GM12878 (cell line): ENCODE results near the gene CELF2. TPM values are rescaled to one million over a fixed set of nuclear protein-coding genes. Genes with fewer than 3 reads are reported as not detected.

Source experiments
- ATAC-seq: fragments of 200-7000 bp; cut with Tn5 transposase; 3 replicates; pipeline ENCODE4 v1.9.1; 2020; ENCODE audit warnings: mild to moderate bottlenecking, moderate library complexity
- BruUV-seq: library from RNA; stranded (reverse); fragments of 400-500 nt; replicated peaks from 2 replicates; lab custom pipeline; 2021; lab: Mats Ljungman, UMichigan
- CTCF ChIA-PET: fragments of 300-600 bp; sonication (Branson Sonifier 250); formaldehyde crosslinking; extraction: SDS; loops from one replicate; lab custom pipeline; 2021; ENCODE audit warnings: inconsistent platforms; lab: Yijun Ruan, JAX
- POLR2A ChIA-PET: fragments of 350-600 bp; formaldehyde crosslinking; extraction: SDS; loops from one replicate; lab custom pipeline; 2021; ENCODE audit warnings: inconsistent platforms; lab: Charles Lee
- RAD21 ChIA-PET: fragments of 300-600 bp; sonication (Branson Sonifier 250); formaldehyde crosslinking; loops from one replicate; lab custom pipeline; 2023; ENCODE audit warnings: antibody characterized with exemption; ENCODE audit not compliant: unreplicated experiment; lab: Charles Lee
- SMC1A ChIA-PET: fragments of 300-600 bp; sonication (Branson Sonifier 250); formaldehyde crosslinking; loops from one replicate; lab custom pipeline; 2023; ENCODE audit not compliant: unreplicated experiment, uncharacterized antibody; lab: Charles Lee
- DNase-seq: peaks from one replicate; pipeline ENCODE4 v3.0.0-alpha.2; 2011; ENCODE audit warnings: low read depth, low spot score
- FAIRE-seq: peaks from 3 replicates; lab custom pipeline; 2011; peaks lifted over from hg19 to GRCh38; lab: Jason Lieb, UNC
- H2AFZ ChIP-seq: 2 replicates; pipeline ENCODE4 v1.6.0; 2011; ENCODE audit warnings: low read depth, low read length, control low read depth; ENCODE audit not compliant: control insufficient read depth
- H3K27ac ChIP-seq: 2 replicates; pipeline ENCODE4 v1.5.1; 2011; ENCODE audit warnings: control low read depth; ENCODE audit not compliant: control insufficient read depth, insufficient read depth
- H3K27me3 ChIP-seq, 2 experiments: replicated peaks in 1 of 2; 2 replicates each; pipeline versions ENCODE4 v1.6.0 to v1.6.1; 2011; ENCODE audit warnings: low read length in 1 of 2; ENCODE audit not compliant: control insufficient read depth in 2 of 2, insufficient read depth in 2 of 2
- H3K36me3 ChIP-seq, 2 experiments: 2 replicates each; pipeline ENCODE4 v1.5.1; 2011; ENCODE audit warnings: low read length in 1 of 2; ENCODE audit not compliant: control insufficient read depth in 2 of 2, insufficient read depth in 2 of 2
- H3K4me1 ChIP-seq: 2 replicates; pipeline ENCODE4 v1.6.1; 2011; ENCODE audit warnings: mild to moderate bottlenecking, low read length, moderate library complexity, mixed read lengths; ENCODE audit not compliant: control insufficient read depth, insufficient read depth
- H3K4me2 ChIP-seq: 2 replicates; pipeline ENCODE4 v1.6.0; 2011; ENCODE audit warnings: control low read depth; ENCODE audit not compliant: control insufficient read depth, insufficient read depth
- H3K4me3 ChIP-seq: fragments of 200-600 bp; sonication (generic); 2 replicates; pipeline ENCODE4 v1.5.1; 2016
- H3K79me2 ChIP-seq: 2 replicates; pipeline ENCODE4 v1.6.0; 2011; ENCODE audit warnings: low read length; ENCODE audit not compliant: control insufficient read depth, insufficient read depth
- H3K9ac ChIP-seq: 2 replicates; pipeline ENCODE4 v1.8.0; 2011; ENCODE audit warnings: low read length, control low read depth, mixed read lengths; ENCODE audit not compliant: control insufficient read depth, insufficient read depth
- H3K9me3 ChIP-seq: replicated peaks from 3 replicates; pipeline ENCODE4 v1.5.1; 2011; ENCODE audit warnings: mild to moderate bottlenecking, low read length; ENCODE audit not compliant: control insufficient read depth, insufficient read depth
- H4K20me1 ChIP-seq: 2 replicates; pipeline ENCODE4 v1.6.0; 2011; ENCODE audit not compliant: control insufficient read depth, insufficient read depth
- PML ChIP-seq: IDR thresholded peaks from 2 replicates; pipeline ENCODE4 v1.6.1; 2012; ENCODE audit warnings: low read length, inconsistent platforms
- POLR2A ChIP-seq: IDR thresholded peaks from 2 replicates; pipeline ENCODE4 v1.6.1; 2011; ENCODE audit warnings: low read depth, mild to moderate bottlenecking, low read length
- POLR2AphosphoS2 ChIP-seq: IDR thresholded peaks from 2 replicates; pipeline ENCODE4 v1.6.1; 2011; ENCODE audit warnings: low read depth, mild to moderate bottlenecking, low read length, improper control_type of control experiment, moderate library complexity
- ZNF24 ChIP-seq: fragments of 450-650 bp; IDR thresholded peaks from 2 replicates; pipeline ENCODE4 v1.6.1; 2017; ENCODE audit warnings: antibody characterized with exemption, mild to moderate bottlenecking
- WGBS: methylation state at CpG from one replicate; pipeline ENCODE4 v1.1.6; 2016; ENCODE audit warnings: low lambda C conversion rate; ENCODE audit not compliant: insufficient replicate concordance, insufficient coverage; ENCODE audit errors: missing lambda C conversion rate; 5-methylcytosine and 5-hydroxymethylcytosine counted together
- in situ Hi-C: fragments of 300-500 bp; cut with MboI; formaldehyde crosslinking; loops from 9 replicates; pipeline ENCODE4 v1.14.3; 2018; ENCODE audit warnings: mixed read lengths
- intact Hi-C: fragments of 100-400 bp; cut with micrococcal nuclease; formaldehyde crosslinking; loops from one replicate; pipeline ENCODE4 v1.14.2; 2022; ENCODE audit not compliant: unreplicated experiment
- polyA plus RNA-seq, 11 experiments: library from polyadenylated mRNA; depleted of rRNA in 4 of 11; unstranded in 6 of 11; stranded (reverse) in 5 of 11; fragments of >200 nt; fragmentation: Nextera tagmentation in 4 of 11; fragmentation: Illumina TruSeq in 1 of 11; extraction: Ambion mirVana in 4 of 11; extraction: Trizol in 1 of 11; gene quantifications; 1 replicate in 1 of 11; 2 replicates in 10 of 11; pipeline versions ENCODE4 v1.2.1 to v1.2.3, GENCODE V29; 2011 to 2016; ENCODE audit warnings: inconsistent platforms in 2 of 11, missing spikeins in 2 of 11, low read depth in 1 of 11
- total RNA-seq, 4 experiments: library from RNA; depleted of rRNA in 3 of 4; stranded (reverse); fragments of >200 nt in 3 of 4; fragmentation: Illumina TruSeq in 1 of 4; extraction: Trizol in 1 of 4; gene quantifications; 2 replicates each; pipeline versions ENCODE4 v1.2.1 to v1.2.3, GENCODE V29; 2013 to 2021

The CELF2 gene
- total and polyA plus RNA-seq, 10 of the 15 experiments (the other 5 are each of a cell fraction or from before 2014, with no cell fraction given): 20.8 to 129 (median 86.3) TPM

- no TSS peak for BruUV-seq
- no peak for ATAC-seq
- Histone ChIP-seq H3K4me3 (no peak overlapping the region), H3K4me1 (peaks cover 26% of the 10 kb centered on the region), H3K9me3 (no peaks in the 10 kb centered on the region), H3K27ac (no peak overlapping the region), H3K9ac (no peak overlapping the region), H3K4me2 (no peak overlapping the region), H3K27me3 (no peaks in the 10 kb centered on the region), H3K79me2 (no peaks in the 10 kb centered on the region), H2AFZ (no peak overlapping the region), H3K36me3 (peaks cover 42 to 68% of the 10 kb centered on the region in 2 experiments), H4K20me1 (no peaks in the 10 kb centered on the region)
- intact Hi-C loops: no loop called here
- RAD21 ChIA-PET: no interaction called here
- TF ChIP-seq POLR2A: peak; percentile 52; the same call in 1 of the 2 replicates
- TF ChIP-seq ZNF24: no peak
- SMC1A ChIA-PET: interaction anchor here (0.7 kb wide), 1 partner anchor 8 kb away, joined by 3 read pairs; no protein-coding TSS in a partner anchor
- 94% methylated on average over 26 of the region's 26 CpGs for WGBS
- no peak for FAIRE-seq
- CTCF ChIA-PET: interaction anchor here (1.4 kb wide), 1 partner anchor 10 kb away, joined by 4 read pairs; no protein-coding TSS in a partner anchor
- no peak for DNase-seq
- in situ Hi-C loops: no loop called here
- POLR2A ChIA-PET: no interaction called here
These were observed 301.3 kb downstream of the CELF2 start for GRCh38 chr10:11318826-11319598.

- no peak overlapping the region for H3K4me3 ChIP-seq
- ChIA-PET RAD21 (no interaction called here), POLR2A (no interaction called here), SMC1A (interaction anchor here (0.7 kb wide), 1 partner anchor 9 kb away, joined by 3 read pairs; no protein-coding TSS in a partner anchor), CTCF (interaction anchor here (1.4 kb wide), 1 partner anchor 9 kb away, joined by 4 read pairs; no protein-coding TSS in a partner anchor)
- no TSS peak for BruUV-seq
- no peak for TF ChIP-seq PML
- TF ChIP-seq POLR2AphosphoS2: 0 out of 2 replicates have a peak, but pooled peaks have one; percentile 9
- TF ChIP-seq POLR2A: peak; percentile 43; the same call in 1 of the 2 replicates
- H3K4me1 ChIP-seq: peaks cover 26% of the 10 kb centered on the region
- FAIRE-seq (no peak), DNase-seq (no peak), ATAC-seq (no peak)
- H2AFZ ChIP-seq: no peak overlapping the region
- peaks cover 41 to 64% of the 10 kb centered on the region in 2 experiments for H3K36me3 ChIP-seq
- H3K79me2 ChIP-seq: no peaks in the 10 kb centered on the region
- intact Hi-C loops: no loop called here
- 90% methylated on average over 11 of the region's 11 CpGs for WGBS
- no peaks in the 10 kb centered on the region for H3K9me3 ChIP-seq
- H3K27me3 ChIP-seq: no peaks in the 10 kb centered on the region
- H3K27ac ChIP-seq: no peak overlapping the region
- in situ Hi-C loops: no loop called here
- H4K20me1 ChIP-seq: no peaks in the 10 kb centered on the region
- H3K9ac ChIP-seq: no peak overlapping the region
- H3K4me2 ChIP-seq: peak overlapping the region; percentile 21
These were observed 302.4 kb downstream of the CELF2 start for GRCh38 chr10:11319990-11320602.
